Endothelial cell of coronary artery (primary cell): ENCODE results near the gene CHCHD2. TPM values are rescaled to one million over a fixed set of nuclear protein-coding genes. Genes with fewer than 3 reads are reported as not detected.

Experiments used
- total RNA-seq: library from RNA; depleted of rRNA; stranded (reverse); fragments of >200 nt; gene quantifications from 2 replicates; pipeline ENCODE4 v1.2.3, GENCODE V29; 2014

CHCHD2 gene, protein sequence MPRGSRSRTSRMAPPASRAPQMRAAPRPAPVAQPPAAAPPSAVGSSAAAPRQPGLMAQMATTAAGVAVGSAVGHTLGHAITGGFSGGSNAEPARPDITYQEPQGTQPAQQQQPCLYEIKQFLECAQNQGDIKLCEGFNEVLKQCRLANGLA
- 302 and 354 TPM in 2 replicates for total RNA-seq

DNA sequence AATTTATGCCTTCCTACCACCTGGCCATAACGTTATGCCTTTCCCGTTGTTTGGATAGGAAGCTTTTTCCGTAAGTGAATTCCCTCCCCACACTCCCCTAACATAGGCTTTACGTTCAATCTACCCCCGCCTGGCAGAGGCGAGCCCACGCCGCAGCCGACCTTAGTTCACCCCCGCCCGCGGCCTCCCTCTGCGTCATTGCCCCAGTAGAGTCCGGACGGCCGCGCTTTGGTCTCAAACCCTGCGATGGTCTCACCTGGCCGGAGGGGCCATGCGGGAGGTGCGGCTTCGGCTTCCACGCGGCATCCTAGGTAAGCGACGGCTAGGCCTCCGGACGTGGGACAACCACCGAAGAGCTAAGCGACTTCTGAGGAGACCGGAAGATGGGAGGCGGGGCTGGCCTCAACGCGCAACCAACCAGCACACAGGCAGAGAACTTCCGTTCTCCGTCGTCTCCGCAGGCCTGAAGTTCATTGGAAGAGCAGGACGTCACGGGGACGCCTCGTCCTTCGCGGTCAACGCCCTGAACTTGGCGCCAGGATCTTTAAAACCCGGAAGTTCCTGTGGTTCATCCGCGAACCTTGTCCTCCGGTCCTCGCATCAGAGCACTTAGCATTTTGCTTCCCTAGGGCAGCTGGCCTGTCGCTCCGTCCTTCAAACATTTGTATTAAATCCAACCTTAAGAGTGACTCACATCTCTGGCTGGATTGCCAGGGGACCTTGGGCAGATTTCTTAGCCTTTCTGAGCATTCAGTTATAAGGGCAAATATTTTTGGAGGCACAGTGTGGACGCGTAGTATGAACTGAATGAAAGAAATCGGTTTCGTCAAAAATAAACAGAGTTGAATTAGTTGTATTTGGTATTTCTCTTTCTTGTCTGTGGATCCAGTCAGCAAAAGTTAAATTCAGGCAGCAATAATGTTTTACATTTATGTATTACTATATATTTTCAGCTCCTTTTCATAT, at the start of gene CHCHD2:
CHCHD2 (minus strand) TSS at position 369 of the 966 bp plus-strand sequence; CDS start at position 306, 63 bp downstream.

DNA sequence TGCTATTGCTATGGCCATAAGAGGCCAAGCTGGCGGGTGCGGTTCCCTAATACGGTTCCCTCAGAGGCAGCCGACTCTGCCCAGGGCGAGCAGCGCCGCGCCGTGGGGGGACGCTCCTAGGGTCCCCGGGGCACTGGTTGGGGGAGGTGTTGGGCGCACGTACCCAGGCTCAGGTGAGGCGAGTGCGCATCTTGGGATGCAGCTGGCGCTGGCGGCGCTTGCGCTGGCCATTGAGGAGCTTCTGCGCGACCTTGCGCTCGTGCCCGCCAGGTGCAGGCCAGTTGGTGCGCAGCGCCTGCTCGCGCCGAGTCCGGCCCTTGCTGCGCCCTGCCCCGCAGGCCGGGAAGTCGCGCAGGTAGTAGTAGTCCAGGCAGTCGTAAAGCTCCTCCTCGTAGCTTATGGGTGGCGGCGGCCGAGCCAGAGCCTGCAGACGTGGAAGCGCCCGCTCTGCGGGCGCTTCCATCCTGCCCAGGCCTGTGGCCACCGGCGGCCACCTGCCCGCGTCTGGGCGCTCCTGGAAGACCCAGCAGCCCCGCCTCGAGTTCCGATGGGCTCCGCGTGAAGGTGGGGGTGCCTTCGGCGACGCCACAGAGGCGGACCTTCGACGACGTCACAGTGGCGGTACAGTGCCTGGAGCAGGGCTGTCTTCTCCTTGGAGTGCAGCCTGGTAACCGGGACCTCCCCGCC, 9.7 kb upstream of the CHCHD2 start, which contains the start of gene NUPR2:
NUPR2 (minus strand) TSS at position 566 of the 687 bp plus-strand sequence; CDS start at position 463, 103 bp downstream.

DNA sequence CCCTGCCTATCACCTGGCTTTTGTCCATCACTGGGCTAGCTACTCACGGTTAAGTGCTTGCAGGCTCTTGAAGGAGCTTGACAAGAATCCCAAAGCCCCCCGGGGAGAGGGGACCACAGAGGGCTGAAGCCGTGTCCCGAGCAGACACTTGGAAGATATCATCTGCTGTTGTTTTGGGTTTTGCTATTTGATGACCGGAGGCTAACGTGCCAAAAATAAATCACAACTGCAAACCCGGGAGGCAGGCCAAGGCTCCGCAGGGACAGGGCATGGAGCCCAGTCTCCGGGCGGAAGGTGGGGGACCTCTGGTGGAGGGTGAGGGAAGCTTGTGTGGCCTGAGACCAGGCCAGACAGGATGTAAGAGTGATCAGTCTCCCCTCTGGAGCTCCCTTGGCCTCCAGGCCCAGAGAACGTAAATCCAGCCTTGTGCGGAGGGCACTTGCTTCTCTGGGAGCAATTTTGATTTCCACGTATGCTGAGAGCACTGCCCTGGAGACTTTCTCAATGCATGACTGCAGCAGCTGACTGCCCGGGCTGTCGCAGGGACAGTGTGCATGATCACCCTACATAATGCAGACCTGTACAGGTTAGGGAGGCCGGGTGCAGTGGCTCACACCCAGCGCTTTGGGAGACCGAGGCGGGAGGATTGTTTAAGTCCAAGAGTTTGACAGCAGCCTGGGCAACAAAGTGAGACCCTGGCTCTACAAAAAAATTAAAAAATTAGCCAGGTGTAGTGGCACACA, 13.3 kb downstream of the CHCHD2 start, which contains the start of gene PHKG1:
PHKG1 (minus strand) TSS at position 164 of the 743 bp plus-strand sequence. CDS start 4,011 bp downstream, outside the sequence.

DNA sequence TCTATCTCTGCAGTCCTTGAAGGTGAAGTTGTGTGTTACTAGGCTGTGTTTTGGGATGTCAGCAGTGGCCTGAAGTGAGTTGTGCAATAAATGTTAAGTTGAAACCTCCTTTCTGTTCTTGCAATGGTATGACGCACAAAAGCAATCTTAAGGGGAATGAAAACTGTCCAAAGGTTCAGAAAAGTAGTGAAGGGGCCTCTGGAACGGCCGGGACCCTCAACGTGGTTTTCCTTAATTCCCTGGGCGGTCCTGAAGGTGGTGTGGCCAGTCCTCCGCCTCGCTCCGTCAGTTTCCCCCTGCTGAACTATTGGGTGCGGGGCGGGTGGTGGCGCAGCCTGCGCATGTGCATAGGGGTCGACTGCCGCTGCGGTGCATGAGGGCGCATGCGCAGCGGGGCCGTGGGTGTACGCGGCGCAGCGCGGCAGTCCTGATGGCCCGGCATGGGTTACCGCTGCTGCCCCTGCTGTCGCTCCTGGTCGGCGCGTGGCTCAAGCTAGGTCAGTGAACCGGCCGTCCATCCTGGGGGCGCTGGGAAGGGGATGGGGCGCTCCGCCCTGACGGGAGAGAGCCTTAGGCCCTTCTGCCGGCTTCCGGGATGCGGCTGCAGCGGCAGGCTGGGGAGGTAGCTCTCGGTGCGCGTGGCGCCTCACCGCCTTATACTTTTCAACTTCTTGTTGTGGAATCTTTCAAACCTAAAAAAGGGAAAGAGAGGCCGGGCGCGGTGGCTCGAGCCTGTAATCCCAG, 42.2 kb downstream of the CHCHD2 start, which contains the start of gene SUMF2:
SUMF2 (plus strand) TSS at position 405 of the 744 bp plus-strand sequence; CDS start at position 431, 26 bp downstream.

Other genes starting within 250 kb of the CHCHD2 start
- not detected in 2 replicates for gene SEPTIN14, start 243.7 kb downstream of the CHCHD2 start, total RNA-seq
- gene ZNF713, start 219.0 kb downstream of the CHCHD2 start, total RNA-seq = 2.6 and 3.9 TPM in 2 replicates
- gene MRPS17, start 154.6 kb downstream of the CHCHD2 start, total RNA-seq = 20.4 and 26.9 TPM in 2 replicates
- gene NIPSNAP2, start 141.9 kb downstream of the CHCHD2 start, total RNA-seq = 34.8 TPM in 2 replicates
- 32.0 and 56.0 TPM in 2 replicates for gene PSPH, start 55.0 kb downstream of the CHCHD2 start, total RNA-seq
- 275 and 339 TPM in 2 replicates for gene CCT6A, start 54.7 kb downstream of the CHCHD2 start, total RNA-seq
- 130 and 140 TPM in 2 replicates for gene SUMF2, start 42.2 kb downstream of the CHCHD2 start, total RNA-seq
- gene PHKG1, start 13.5 kb downstream of the CHCHD2 start, total RNA-seq = 0.19 and 0.36 TPM in 2 replicates
- gene NUPR2, start 9.9 kb upstream of the CHCHD2 start, total RNA-seq = not detected in 2 replicates